ENCODE measurements around the gene MLC1. TPM values are rescaled to one million over a fixed set of nuclear protein-coding genes. Genes with fewer than 3 reads are reported as not detected.

MLC1 gene
- total RNA-seq, 1 donor from 2014 or later = 0.66 TPM

GRCh38 chr22:50019316-50019715 lies 65.9 kb downstream of the MLC1 start:
- Histone ChIP-seq H3K4me1 (peaks cover 9% of the 10 kb centered on the region), H3K36me3 (no peaks in the 10 kb centered on the region), H3K27me3 (ENCODE audit: low read depth) (peaks cover 76% of the 10 kb centered on the region), H3K27ac (replicated peaks) (no peak overlapping the region), H3K9me3 (replicated peaks) (no peaks in the 10 kb centered on the region), H3K4me3 (no peak overlapping the region)
- no peak for DNase-seq
- no peak for TF ChIP-seq CTCF (IDR thresholded peaks at IDR 0.05; ENCODE audit: borderline replicate concordance)
- intact Hi-C loops (cut with micrococcal nuclease) = no loop called here

DNA sequence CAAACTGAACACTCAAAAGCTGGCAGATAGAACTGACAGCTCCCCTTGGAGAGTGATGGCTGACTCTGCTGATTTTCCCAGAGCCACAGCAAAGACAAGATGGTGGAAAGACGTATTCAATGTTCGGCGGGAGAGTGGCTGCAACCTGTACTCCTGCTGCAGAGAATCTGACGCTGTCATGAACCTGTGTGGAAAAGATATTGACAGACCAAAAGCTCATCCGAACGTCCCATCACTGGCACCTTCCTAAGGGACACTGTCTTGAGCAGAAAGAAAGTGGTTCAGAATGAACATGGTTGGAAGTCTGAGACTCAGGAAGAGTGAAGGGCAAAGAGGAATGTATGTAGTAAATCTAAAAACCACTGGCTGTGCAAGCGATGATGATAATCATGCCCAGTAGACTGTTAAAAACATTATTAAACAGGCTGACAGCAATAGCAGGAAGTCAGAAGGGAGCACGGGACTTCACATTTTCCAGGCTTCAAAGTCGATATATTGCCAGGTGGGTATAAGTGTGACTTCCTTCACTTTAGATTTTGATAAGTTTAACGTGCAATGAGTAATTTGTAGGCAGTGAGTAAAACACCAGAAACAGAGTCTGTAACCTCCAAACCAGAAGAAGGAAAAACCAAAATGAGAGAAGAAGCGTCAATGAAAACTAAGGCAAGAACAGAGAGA lies 66.5 kb downstream of the MLC1 start:
- H3K27me3 ChIP-seq (ENCODE audit: low read depth) = peaks cover 76% of the 10 kb centered on the region
- intact Hi-C loops (cut with micrococcal nuclease) = no loop called here
- no peak for DNase-seq
- no peaks in the 10 kb centered on the region for H3K36me3 ChIP-seq
- no peak for TF ChIP-seq CTCF (IDR thresholded peaks at IDR 0.05; ENCODE audit: borderline replicate concordance)
- no peak overlapping the region for H3K4me3 ChIP-seq
- peaks cover 10% of the 10 kb centered on the region for H3K4me1 ChIP-seq
- H3K9me3 ChIP-seq (replicated peaks) = no peaks in the 10 kb centered on the region
- no peak overlapping the region for H3K27ac ChIP-seq (replicated peaks)

- no peak for DNase-seq
- peaks cover 74% of the 10 kb centered on the region for H3K27me3 ChIP-seq (ENCODE audit: low read depth)
- no peak for TF ChIP-seq CTCF (IDR thresholded peaks at IDR 0.05; ENCODE audit: borderline replicate concordance)
- H3K4me1 ChIP-seq = peaks cover 10% of the 10 kb centered on the region
- H3K4me3 ChIP-seq = no peak overlapping the region
- H3K36me3 ChIP-seq = no peaks in the 10 kb centered on the region
- no peaks in the 10 kb centered on the region for H3K9me3 ChIP-seq (replicated peaks)
- H3K27ac ChIP-seq (replicated peaks) = no peak overlapping the region
- intact Hi-C loops (cut with micrococcal nuclease) = no loop called here
These were observed 67.5 kb downstream of the MLC1 start for GRCh38 chr22:50017701-50018224.

GRCh38 chr22:50016988-50017700 lies 68.1 kb downstream of the MLC1 start:
- peaks cover 10% of the 10 kb centered on the region for H3K4me1 ChIP-seq
- H3K9me3 ChIP-seq (replicated peaks) = no peaks in the 10 kb centered on the region
- no peak overlapping the region for H3K27ac ChIP-seq (replicated peaks)
- H3K4me3 ChIP-seq = no peak overlapping the region
- H3K27me3 ChIP-seq (ENCODE audit: low read depth) = peaks cover 76% of the 10 kb centered on the region
- intact Hi-C loops (cut with micrococcal nuclease) = no loop called here
- H3K36me3 ChIP-seq = no peaks in the 10 kb centered on the region
- DNase-seq = peak; percentile 6
- no peak for TF ChIP-seq CTCF (IDR thresholded peaks at IDR 0.05; ENCODE audit: borderline replicate concordance)

DNA sequence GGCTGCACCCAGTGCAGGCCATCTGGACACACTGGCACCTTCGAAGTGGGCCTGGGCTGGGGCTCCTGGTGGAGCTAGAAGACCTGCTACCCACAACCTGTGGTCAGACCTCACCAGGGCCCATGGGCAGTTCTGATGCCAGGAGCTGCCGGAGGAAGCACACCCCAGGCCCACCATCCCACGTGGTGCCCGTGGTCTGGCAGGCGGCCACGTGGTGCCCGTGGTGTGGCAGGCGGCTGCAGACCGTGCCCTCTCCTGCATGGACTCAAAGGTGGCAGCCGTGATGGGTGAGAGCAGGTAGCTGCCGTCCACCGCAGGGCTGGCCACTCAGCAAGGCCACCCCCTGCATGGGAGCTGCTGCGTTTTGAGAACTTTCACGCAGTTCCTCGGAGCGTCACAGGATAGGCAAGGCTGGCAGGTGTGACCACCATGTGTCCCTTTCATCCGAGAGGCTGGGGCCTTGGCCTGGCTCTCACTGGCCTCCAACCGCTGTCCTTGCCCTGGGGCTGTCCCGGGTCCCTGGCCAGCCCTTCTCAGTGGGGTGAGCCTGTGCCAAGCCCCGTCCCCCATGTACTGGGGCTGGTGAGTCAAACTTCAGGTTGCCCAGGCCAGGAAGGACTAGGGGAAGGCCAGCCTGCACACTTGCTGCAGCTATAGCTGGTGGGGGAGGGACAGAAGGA lies 68.8 kb downstream of the MLC1 start:
- no peak for DNase-seq
- peaks cover 78% of the 10 kb centered on the region for H3K27me3 ChIP-seq (ENCODE audit: low read depth)

More for the DNA sequence above, 68.8 kb downstream of the MLC1 start:
- no peaks in the 10 kb centered on the region for H3K36me3 ChIP-seq
- H3K4me3 ChIP-seq = no peak overlapping the region
- no peak overlapping the region for H3K27ac ChIP-seq (replicated peaks)
- intact Hi-C loops (cut with micrococcal nuclease) = no loop called here
- TF ChIP-seq CTCF (IDR thresholded peaks at IDR 0.05; ENCODE audit: borderline replicate concordance) = no peak
- peaks cover 10% of the 10 kb centered on the region for H3K4me1 ChIP-seq
- no peaks in the 10 kb centered on the region for H3K9me3 ChIP-seq (replicated peaks)

Data from left ventricle myocardium inferior (tissue), 1 donor.